Pericardium fibroblast (primary cell): ENCODE results near the gene ZNF473. TPM values are rescaled to one million over a fixed set of nuclear protein-coding genes. Genes with fewer than 3 reads are reported as not detected.

Experiments
- total RNA-seq: library from RNA; depleted of rRNA; stranded (reverse); fragments of >200 nt; gene quantifications from 2 replicates; pipeline ENCODE4 v1.2.3, GENCODE V29; 2015

Gene ZNF473
- 4.9 and 5.7 TPM in 2 replicates for total RNA-seq

GRCh38 chr19:50025794-50026549, at the start of gene ZNF473:
TSS of gene ZNF473 (plus strand) at chr19:50026005. CDS start at chr19:50031083, 5,078 bp downstream.

GRCh38 chr19:50025022-50025793, 597 bp upstream of the ZNF473 start, which contains the start of gene VRK3:
TSS of gene VRK3 (minus strand) at chr19:50025372. CDS start at chr19:50016162, 9,210 bp downstream.

Other genes with a start within 250 kb of the ZNF473 start
- 12.3 and 24.7 TPM in 2 replicates for gene FUZ, start 212.7 kb upstream of the ZNF473 start, total RNA-seq
- gene MED25, start 207.7 kb upstream of the ZNF473 start, total RNA-seq, result 22.5 and 23.3 TPM in 2 replicates
- 93.7 and 94.1 TPM in 2 replicates for gene PTOV1, start 174.8 kb upstream of the ZNF473 start, total RNA-seq
- gene PNKP, start 158.4 kb upstream of the ZNF473 start, total RNA-seq, result 25.6 and 31.2 TPM in 2 replicates
- 39.9 and 47.8 TPM in 2 replicates for gene AKT1S1, start 148.7 kb upstream of the ZNF473 start, total RNA-seq
- gene TBC1D17, start 148.3 kb upstream of the ZNF473 start, total RNA-seq, result 30.7 and 32.6 TPM in 2 replicates
- gene IL4I1, start 129.1 kb upstream of the ZNF473 start, total RNA-seq, result not detected in 2 replicates
- gene ATF5, start 96.8 kb upstream of the ZNF473 start, total RNA-seq, result 24.9 and 117 TPM in 2 replicates
- gene NUP62, start 96.5 kb upstream of the ZNF473 start, total RNA-seq, result 21.2 and 29.9 TPM in 2 replicates
- gene SIGLEC11, start 64.8 kb upstream of the ZNF473 start, total RNA-seq, result not detected in 2 replicates
- 17.5 and 31.6 TPM in 2 replicates for gene VRK3, start 633 bp upstream of the ZNF473 start, total RNA-seq
- not detected in 2 replicates for gene IZUMO2, start 137.3 kb downstream of the ZNF473 start, total RNA-seq
- not detected in 2 replicates for gene MYH14, start 177.6 kb downstream of the ZNF473 start, total RNA-seq